Memory B cell (primary cell): ENCODE measurements around the gene GRID2.

Source experiments
- ATAC-seq: fragments of 150-1000 bp; cut with Tn5 transposase; 2 replicates; pipeline ENCODE4 v1.10.0; 2021; ENCODE audit warnings: low read depth, mild to moderate bottlenecking, moderate library complexity
- DNase-seq, 2 donors: peaks; one replicate each; pipeline ENCODE4 v3.0.0; 2022; ENCODE audit warnings: low spot score in 2 of 2
- H3K27ac Mint-ChIP-seq: one replicate; pipeline ENCODE4 v1.8.0; 2022; ENCODE audit warnings: mild to moderate bottlenecking, moderate library complexity, mixed read lengths
- H3K27me3 Mint-ChIP-seq: one replicate; pipeline ENCODE4 v1.8.0; 2022; ENCODE audit warnings: mixed read lengths
- H3K36me3 Mint-ChIP-seq: one replicate; pipeline ENCODE4 v1.8.0; 2022; ENCODE audit warnings: mild to moderate bottlenecking, mixed read lengths
- H3K4me1 Mint-ChIP-seq: one replicate; pipeline ENCODE4 v1.8.0; 2022; ENCODE audit warnings: mixed read lengths
- H3K4me3 Mint-ChIP-seq: one replicate; pipeline ENCODE4 v1.8.0; 2022; ENCODE audit warnings: mild to moderate bottlenecking, moderate library complexity, mixed read lengths
- H3K9me3 Mint-ChIP-seq: one replicate; pipeline ENCODE4 v1.8.0; 2022; ENCODE audit warnings: mixed read lengths

GRID2 gene

DNA sequence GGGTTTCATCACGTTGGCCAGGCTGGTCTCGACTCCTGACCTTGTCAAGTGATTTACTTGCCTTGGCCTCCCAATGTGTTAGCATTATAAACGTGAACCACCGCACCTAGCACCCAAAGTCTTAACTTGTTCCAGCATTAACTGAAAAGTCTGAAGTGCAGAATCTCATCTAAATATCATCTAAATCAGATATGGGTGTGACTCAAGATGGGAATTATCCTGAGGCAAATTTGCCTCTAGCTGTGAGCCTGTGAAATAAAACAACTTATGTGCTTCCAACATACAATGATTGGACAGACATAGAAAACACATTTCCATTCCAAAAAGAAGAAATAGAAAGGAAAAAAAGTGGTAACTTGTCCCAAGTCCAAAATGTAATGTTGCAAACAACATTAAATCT lies 883.7 kb downstream of the GRID2 start:
- DNase-seq (no peak), ATAC-seq (no peak)
- Mint-ChIP-seq H3K4me3 (no peak overlapping the region), H3K27me3 (no peaks in the 10 kb centered on the region), H3K36me3 (no peaks in the 10 kb centered on the region), H3K4me1 (no peaks in the 10 kb centered on the region), H3K27ac (no peak overlapping the region), H3K9me3 (peaks cover 3% of the 10 kb centered on the region)

- no peak for DNase-seq
- H3K4me3 Mint-ChIP-seq, result no peak overlapping the region
Observed at GRCh38 chr4:93187892-93188291, 884.1 kb downstream of the GRID2 start.

DNA sequence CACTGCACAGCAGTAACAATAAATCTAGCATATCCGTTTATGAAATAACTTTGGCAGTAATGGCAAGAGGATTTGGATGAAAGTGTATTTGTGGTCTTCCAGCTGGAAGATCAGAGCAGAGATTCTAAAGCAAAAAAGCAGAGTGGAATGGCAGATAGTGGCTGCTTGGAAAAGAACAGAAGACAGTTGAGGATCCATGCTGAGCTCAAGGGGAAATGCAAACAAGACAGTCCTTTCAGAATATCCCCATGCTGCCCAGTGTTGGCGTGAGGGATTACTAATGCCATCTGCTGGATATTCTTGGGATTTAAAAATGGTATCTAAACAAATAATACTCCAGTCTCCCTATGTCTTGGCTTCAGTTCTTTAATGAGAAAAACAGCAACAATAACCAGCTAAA lies 895.7 kb downstream of the GRID2 start:
- no peak for ATAC-seq
- H3K27ac Mint-ChIP-seq, result no peak overlapping the region
- DNase-seq, result no peak
- H3K27me3 Mint-ChIP-seq, result no peaks in the 10 kb centered on the region
- no peak overlapping the region for H3K4me3 Mint-ChIP-seq
- H3K36me3 Mint-ChIP-seq, result no peaks in the 10 kb centered on the region
- H3K9me3 Mint-ChIP-seq, result no peaks in the 10 kb centered on the region
- H3K4me1 Mint-ChIP-seq, result no peaks in the 10 kb centered on the region

More at GRCh38 chr4:93187892-93188291, 884.1 kb downstream of the GRID2 start:
- H3K27ac Mint-ChIP-seq, result no peak overlapping the region
- H3K9me3 Mint-ChIP-seq, result peaks cover 3% of the 10 kb centered on the region
- H3K36me3 Mint-ChIP-seq, result no peaks in the 10 kb centered on the region
- H3K4me1 Mint-ChIP-seq, result no peaks in the 10 kb centered on the region
- no peaks in the 10 kb centered on the region for H3K27me3 Mint-ChIP-seq
- ATAC-seq, result no peak

GRCh38 chr4:93201471-93202096 lies 897.8 kb downstream of the GRID2 start:
- Mint-ChIP-seq H3K4me1 (no peaks in the 10 kb centered on the region), H3K27ac (no peak overlapping the region), H3K36me3 (no peaks in the 10 kb centered on the region), H3K27me3 (no peaks in the 10 kb centered on the region), H3K4me3 (no peak overlapping the region), H3K9me3 (no peaks in the 10 kb centered on the region)
- DNase-seq (no peak), ATAC-seq (no peak)

- H3K4me1 Mint-ChIP-seq, result no peaks in the 10 kb centered on the region
- H3K27me3 Mint-ChIP-seq, result no peaks in the 10 kb centered on the region
- no peak overlapping the region for H3K27ac Mint-ChIP-seq
- no peaks in the 10 kb centered on the region for H3K9me3 Mint-ChIP-seq
- DNase-seq (no peak), ATAC-seq (no peak)
- no peaks in the 10 kb centered on the region for H3K36me3 Mint-ChIP-seq
- no peak overlapping the region for H3K4me3 Mint-ChIP-seq
Observed at GRCh38 chr4:93203708-93204107, 899.9 kb downstream of the GRID2 start.

GRCh38 chr4:93212250-93212649 lies 908.5 kb downstream of the GRID2 start:
- H3K27me3 Mint-ChIP-seq, result no peaks in the 10 kb centered on the region
- ATAC-seq, result no peak
- no peak overlapping the region for H3K4me3 Mint-ChIP-seq
- no peak for DNase-seq
- no peaks in the 10 kb centered on the region for H3K4me1 Mint-ChIP-seq
- no peak overlapping the region for H3K27ac Mint-ChIP-seq
- H3K36me3 Mint-ChIP-seq, result no peaks in the 10 kb centered on the region
- H3K9me3 Mint-ChIP-seq, result no peaks in the 10 kb centered on the region

GRCh38 chr4:93216646-93217045 lies 912.9 kb downstream of the GRID2 start:
- ATAC-seq (no peak), DNase-seq (no peak)
- no peaks in the 10 kb centered on the region for H3K36me3 Mint-ChIP-seq
- H3K4me3 Mint-ChIP-seq, result no peak overlapping the region
- H3K9me3 Mint-ChIP-seq, result peaks cover 2% of the 10 kb centered on the region
- no peaks in the 10 kb centered on the region for H3K27me3 Mint-ChIP-seq
- H3K4me1 Mint-ChIP-seq, result no peaks in the 10 kb centered on the region
- no peak overlapping the region for H3K27ac Mint-ChIP-seq

- no peaks in the 10 kb centered on the region for H3K4me1 Mint-ChIP-seq
- H3K36me3 Mint-ChIP-seq, result no peaks in the 10 kb centered on the region
- no peak overlapping the region for H3K27ac Mint-ChIP-seq
- H3K9me3 Mint-ChIP-seq, result peaks cover 3% of the 10 kb centered on the region
- ATAC-seq (no peak), DNase-seq (no peak)
- H3K27me3 Mint-ChIP-seq, result no peaks in the 10 kb centered on the region
- no peak overlapping the region for H3K4me3 Mint-ChIP-seq
Observed at GRCh38 chr4:93217431-93217830, 913.7 kb downstream of the GRID2 start.

DNA sequence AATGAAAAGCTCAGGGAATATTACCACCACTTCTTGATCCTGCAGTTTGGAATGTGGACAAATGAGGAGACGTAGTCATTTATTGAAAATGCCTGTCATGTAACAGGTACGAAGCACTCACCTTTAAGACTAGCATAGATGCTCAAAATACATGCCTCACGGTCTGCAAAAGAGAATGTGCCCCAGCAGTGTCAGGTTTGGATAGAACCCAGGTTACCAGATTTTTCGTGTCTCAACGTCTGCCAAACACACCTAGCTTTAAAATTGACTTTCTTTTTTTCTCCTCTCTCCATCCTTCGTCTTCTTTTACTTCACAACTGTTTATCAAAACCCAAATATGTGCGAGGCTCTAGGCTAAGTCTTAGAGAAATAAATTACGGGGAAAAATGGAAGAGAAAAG lies 918.0 kb downstream of the GRID2 start:
- no peak for ATAC-seq
- H3K36me3 Mint-ChIP-seq, result no peaks in the 10 kb centered on the region
- H3K27ac Mint-ChIP-seq, result no peak overlapping the region
- DNase-seq, result no peak
- H3K4me3 Mint-ChIP-seq, result no peak overlapping the region
- peaks cover 6% of the 10 kb centered on the region for H3K9me3 Mint-ChIP-seq
- H3K4me1 Mint-ChIP-seq, result no peaks in the 10 kb centered on the region
- no peaks in the 10 kb centered on the region for H3K27me3 Mint-ChIP-seq

DNA sequence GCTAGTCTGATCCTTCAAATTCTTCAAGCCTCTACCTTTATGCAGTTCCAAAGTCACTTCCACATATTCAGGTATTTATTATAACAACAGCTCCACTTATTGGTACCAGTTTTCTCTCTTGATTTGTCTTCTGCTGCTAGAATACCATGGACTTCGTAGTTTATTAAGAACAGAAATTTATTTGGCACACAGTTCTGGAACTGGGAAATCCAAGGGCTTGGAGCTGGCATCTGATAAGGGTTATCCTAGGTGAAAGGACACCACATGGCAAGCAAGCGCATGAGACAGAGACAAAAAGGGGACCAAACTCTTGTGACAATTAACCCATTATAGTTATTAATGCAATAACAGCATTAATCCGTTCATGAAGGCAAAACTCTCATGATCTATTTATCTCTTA lies 924.3 kb downstream of the GRID2 start:
- Mint-ChIP-seq H3K36me3 (no peaks in the 10 kb centered on the region), H3K9me3 (peaks cover under 1% of the 10 kb centered on the region), H3K27ac (no peak overlapping the region), H3K27me3 (no peaks in the 10 kb centered on the region), H3K4me1 (no peaks in the 10 kb centered on the region), H3K4me3 (no peak overlapping the region)
- ATAC-seq, result no peak
- no peak for DNase-seq

DNA sequence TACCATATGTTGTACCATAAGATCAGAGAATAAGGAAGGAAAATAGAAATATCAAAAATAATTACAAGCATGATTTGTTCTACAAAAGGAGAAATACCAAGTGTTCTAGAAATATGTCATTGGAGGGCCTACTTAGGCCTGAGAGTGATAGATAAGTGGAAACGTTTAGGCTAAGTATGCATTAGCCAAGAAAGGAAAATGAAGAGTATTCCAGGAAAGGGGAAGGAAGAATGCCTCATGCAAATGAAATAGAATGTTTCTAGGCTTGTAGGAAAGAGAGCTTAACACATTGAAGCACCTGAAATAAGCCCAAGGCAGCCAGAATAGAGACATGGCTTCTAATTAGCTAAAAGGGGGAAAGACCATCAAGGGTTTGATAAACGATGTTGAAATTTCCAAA lies 929.1 kb downstream of the GRID2 start:
- DNase-seq, result no peak
- H3K27me3 Mint-ChIP-seq, result no peaks in the 10 kb centered on the region
- no peak overlapping the region for H3K4me3 Mint-ChIP-seq
- no peaks in the 10 kb centered on the region for H3K36me3 Mint-ChIP-seq
- no peaks in the 10 kb centered on the region for H3K9me3 Mint-ChIP-seq
- ATAC-seq, result no peak
- no peaks in the 10 kb centered on the region for H3K4me1 Mint-ChIP-seq
- no peak overlapping the region for H3K27ac Mint-ChIP-seq

- no peak for ATAC-seq
- Mint-ChIP-seq H3K27me3 (no peaks in the 10 kb centered on the region), H3K9me3 (no peaks in the 10 kb centered on the region), H3K27ac (no peak overlapping the region), H3K36me3 (no peaks in the 10 kb centered on the region), H3K4me1 (no peaks in the 10 kb centered on the region), H3K4me3 (no peak overlapping the region)
- DNase-seq, result no peak
Observed at GRCh38 chr4:93237521-93237920, 933.8 kb downstream of the GRID2 start.

DNA sequence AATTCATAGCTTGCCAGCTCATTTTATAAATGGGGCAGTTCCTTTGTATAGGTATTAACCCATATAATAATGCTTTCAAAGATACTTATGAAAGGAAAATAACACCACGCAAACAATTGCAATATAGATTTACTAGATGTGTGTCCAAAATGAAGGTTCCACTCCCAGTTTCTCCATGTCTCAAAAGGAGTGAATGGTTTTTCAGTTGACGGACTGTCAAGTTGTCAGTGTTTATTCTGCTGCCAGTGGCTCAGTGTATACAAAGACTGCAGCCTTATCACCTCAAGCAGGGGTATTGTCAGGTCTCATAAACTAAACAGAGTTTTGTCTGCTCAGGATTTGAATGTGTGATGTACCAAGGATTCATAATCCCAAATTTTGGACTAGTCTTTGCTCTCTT lies 939.5 kb downstream of the GRID2 start:
- Mint-ChIP-seq H3K4me1 (no peaks in the 10 kb centered on the region), H3K9me3 (no peaks in the 10 kb centered on the region), H3K27me3 (no peaks in the 10 kb centered on the region), H3K4me3 (no peak overlapping the region), H3K27ac (no peak overlapping the region), H3K36me3 (no peaks in the 10 kb centered on the region)
- no peak for DNase-seq
- ATAC-seq, result no peak

DNA sequence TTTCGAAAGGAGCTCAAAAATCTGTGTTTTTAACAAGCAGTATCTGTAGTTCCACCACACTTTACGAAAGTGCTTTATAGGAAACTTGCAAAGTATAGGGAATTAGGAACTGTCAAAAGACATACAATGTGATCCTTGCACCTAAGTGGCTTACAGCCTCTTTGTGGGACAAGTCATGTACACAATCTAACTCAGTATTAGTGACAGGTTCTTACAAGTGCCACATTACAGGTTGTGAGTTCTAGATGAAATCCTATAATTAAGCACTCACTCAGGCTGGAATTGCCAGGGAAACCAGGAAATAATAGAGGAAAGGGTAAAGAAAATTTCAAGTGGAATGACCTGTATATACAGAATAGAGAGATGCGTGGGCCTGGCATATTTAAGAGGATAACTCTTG lies 957.4 kb downstream of the GRID2 start:
- H3K4me1 Mint-ChIP-seq, result no peaks in the 10 kb centered on the region
- H3K9me3 Mint-ChIP-seq, result no peaks in the 10 kb centered on the region
- no peak overlapping the region for H3K27ac Mint-ChIP-seq
- no peaks in the 10 kb centered on the region for H3K27me3 Mint-ChIP-seq
- no peaks in the 10 kb centered on the region for H3K36me3 Mint-ChIP-seq
- DNase-seq (no peak), ATAC-seq (no peak)
- H3K4me3 Mint-ChIP-seq, result no peak overlapping the region

GRCh38 chr4:93263166-93263565 lies 959.4 kb downstream of the GRID2 start:
- ATAC-seq (no peak), DNase-seq (no peak)
- Mint-ChIP-seq H3K9me3 (no peaks in the 10 kb centered on the region), H3K36me3 (no peaks in the 10 kb centered on the region), H3K27me3 (no peaks in the 10 kb centered on the region), H3K4me3 (no peak overlapping the region), H3K4me1 (no peaks in the 10 kb centered on the region), H3K27ac (no peak overlapping the region)
